Upper lobe of left lung (tissue), 4 donors: ENCODE results near the gene TMEM250.

Source experiments
- CTCF ChIP-seq, 6 experiments: fragments of 450-650 bp in 4 of 6; fragments of 200-600 bp in 2 of 6; sonication (generic) in 2 of 6; IDR thresholded peaks; one replicate each; pipeline ENCODE4 v1.5.1; 2016 to 2019; ENCODE audit warnings: antibody characterized with exemption in 6 of 6
- EP300 ChIP-seq, 4 donors: sonication (generic); formaldehyde crosslinking; IDR thresholded peaks; one replicate each; pipeline ENCODE4 v1.5.1; 2017; ENCODE audit warnings: antibody characterized with exemption in 4 of 4, control low read depth in 2 of 4
- POLR2A ChIP-seq, 4 donors: fragments of 450-650 bp; IDR thresholded peaks; one replicate each; pipeline ENCODE4 v1.5.1; 2016 to 2017; ENCODE audit warnings: antibody characterized with exemption in 4 of 4, mild to moderate bottlenecking in 2 of 4
- POLR2AphosphoS5 ChIP-seq, 2 donors: sonication (generic); formaldehyde crosslinking; IDR thresholded peaks; one replicate each; pipeline ENCODE4 v1.5.1; 2017; ENCODE audit warnings: antibody characterized with exemption in 2 of 2

GRCh38 chr9:136138566-136138965, 19.9 kb upstream of the TMEM250 start:
- peak in 2 of 6 experiments; percentile 13 to 17 for TF ChIP-seq CTCF (IDR thresholded peaks at IDR 0.05)
- no peak for TF ChIP-seq POLR2AphosphoS5 (IDR thresholded peaks at IDR 0.05)
- no peak for TF ChIP-seq POLR2A (IDR thresholded peaks at IDR 0.05)
- TF ChIP-seq EP300 (IDR thresholded peaks at IDR 0.05): no peak
